Measurements from ENCODE around the gene AGAP2. TPM values are rescaled to one million over a fixed set of nuclear protein-coding genes. Genes with fewer than 3 reads are reported as not detected.
"Not testable (repeated sequence)": the region's sequence is repeated elsewhere in the genome, so short reads cannot be mapped to it uniquely, and the experiment has no call there.

Gene AGAP2
- total RNA-seq, result 1 to 10 TPM; 1.8 to 2.2 TPM
- long read RNA-seq, donor 1, result 0 reads
- long read RNA-seq, donor 2, partial matches to known transcripts, result 1 of 1 reads
- long read RNA-seq, donor 2, other reads (novel, unspliced or antisense), result 0 of 1 reads

DNA sequence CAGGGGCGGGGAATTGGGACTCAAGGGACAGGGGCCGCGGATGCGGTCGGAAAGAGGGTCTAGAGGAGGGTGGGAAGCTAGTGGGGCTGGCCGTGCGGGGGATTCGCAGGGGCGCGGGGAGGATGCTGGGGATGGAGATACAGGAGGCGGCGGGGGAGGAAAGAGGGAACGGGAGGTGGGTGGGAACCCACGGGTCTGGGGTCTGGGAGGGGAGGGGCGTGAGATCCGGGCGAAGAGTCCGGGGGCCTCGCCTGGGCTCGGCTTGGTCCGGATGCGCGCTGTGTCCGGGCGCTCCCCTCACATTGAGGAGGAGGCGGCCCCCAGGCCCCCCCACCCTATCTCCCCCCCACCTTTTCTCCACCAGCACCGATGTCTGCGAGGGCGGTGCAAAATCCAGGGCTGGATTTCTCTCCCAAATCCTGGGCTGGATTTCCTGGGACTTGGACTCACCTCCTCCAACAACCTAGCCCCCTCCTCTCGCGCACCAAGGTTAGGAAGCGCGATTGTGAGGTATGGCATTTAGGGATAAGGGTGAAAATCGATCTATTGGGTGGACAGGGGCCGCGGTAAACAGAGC is at the start of gene AGAP2:
Gene AGAP2, minus strand, starts transcription at position 82 of the 577 bp plus-strand sequence. CDS start 496 bp downstream, outside the sequence.
- no peak for DNase-seq (ENCODE audit: low spot score)
- intact Hi-C loops (cut with DNase I), result no loop called here

DNA sequence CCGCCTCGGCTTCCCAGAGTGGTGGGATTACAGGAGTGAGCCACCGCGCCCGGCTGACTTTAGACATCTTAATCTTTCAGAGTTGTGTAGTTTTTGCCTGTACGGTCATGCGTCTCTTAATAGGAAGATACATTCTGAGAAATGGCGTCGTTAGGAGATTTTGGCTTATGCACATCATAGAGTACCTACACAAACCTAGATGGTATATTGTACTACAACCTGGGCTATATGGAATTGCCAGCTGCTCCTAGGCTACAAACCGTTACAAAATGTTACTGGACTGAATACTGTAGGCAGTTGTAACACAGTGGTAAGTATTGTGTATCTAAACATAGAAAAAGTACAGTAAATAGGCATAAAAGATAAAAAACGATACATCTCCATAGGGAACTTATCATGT is 45.3 kb upstream of the AGAP2 start:
- DNase-seq (ENCODE audit: low spot score), result no peak
- intact Hi-C loops (cut with DNase I), result no loop called here

DNA sequence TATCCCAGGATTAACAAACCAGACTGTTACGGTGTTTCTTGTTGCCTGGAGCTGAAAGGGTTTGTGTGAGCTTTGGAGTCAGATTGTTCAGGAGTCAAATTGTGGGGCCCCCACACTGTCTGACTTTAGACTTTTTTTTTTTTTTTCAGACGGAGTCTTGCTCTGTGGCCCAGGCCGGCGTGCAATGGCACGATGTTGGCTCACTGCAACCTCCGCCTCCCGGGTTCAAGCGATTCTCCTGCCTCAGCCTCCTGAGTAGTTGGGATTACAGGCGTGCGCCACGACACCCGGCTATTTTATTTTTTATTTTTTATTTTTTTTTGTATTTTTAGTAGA is 44.9 kb upstream of the AGAP2 start:
- intact Hi-C loops (cut with DNase I), result no loop called here
- DNase-seq (ENCODE audit: low spot score), result no peak

DNA sequence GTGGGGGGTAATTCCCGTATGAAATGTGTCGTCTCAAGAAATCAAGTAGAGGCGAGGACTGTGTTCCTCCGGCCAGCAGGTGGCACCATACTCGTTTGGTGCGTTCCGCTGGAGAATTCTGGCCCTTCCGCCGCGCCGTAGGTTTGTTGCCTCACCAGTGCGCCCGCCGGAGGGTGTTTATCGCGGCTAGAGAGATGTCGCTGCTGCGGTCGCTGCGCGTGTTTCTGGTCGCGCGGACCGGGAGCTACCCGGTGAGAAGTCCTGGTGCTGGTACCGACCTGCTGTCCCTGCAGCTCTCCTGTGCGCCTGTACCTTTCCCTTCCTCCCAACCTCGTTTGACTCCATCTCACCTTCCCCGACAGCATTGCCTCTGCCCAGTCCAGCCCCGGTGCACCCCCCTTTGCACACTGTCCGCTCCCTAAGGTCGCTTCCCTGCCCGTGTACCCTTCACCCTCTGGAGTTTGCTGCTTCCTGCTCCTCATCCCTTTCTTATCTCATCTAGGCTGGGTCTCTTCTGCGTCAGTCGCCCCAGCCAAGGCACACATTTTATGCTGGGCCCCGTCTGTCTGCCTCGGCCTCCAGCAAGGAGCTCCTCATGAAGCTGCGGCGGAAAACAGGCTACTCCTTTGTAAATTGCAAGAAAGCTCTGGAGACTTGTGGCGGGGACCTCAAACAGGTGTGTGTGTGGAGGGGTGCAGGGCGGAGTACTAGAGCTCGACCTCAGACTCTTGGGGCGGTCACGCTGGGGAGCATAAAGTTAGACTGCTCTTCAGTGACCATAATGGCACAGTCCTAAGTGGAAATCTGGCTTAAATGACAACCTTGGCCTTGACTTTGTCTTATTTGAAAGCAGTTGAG is 44.3 kb upstream of the AGAP2 start, which contains the start of gene TSFM:
Gene TSFM, plus strand, starts transcription at position 180 of the 858 bp plus-strand sequence. Its CDS starts 15 bp downstream, at position 195.
- intact Hi-C loops (cut with DNase I), result no loop called here

DNA sequence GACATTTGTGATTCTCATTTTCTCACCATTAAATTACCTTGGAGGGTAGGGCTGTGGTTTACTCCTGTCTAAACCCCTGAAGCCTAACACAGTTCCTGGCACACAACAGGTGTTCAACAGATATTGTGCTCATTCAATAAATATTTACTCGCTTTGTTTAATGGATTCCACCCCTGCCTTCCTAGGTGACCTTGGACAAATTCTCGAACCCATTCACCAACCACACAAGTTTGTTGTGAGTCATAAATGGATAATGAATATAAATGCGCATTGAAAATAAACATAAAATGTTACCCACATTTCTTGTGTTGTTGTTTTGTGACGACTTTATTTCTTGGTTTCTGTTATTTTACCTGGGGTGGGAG is 43.7 kb upstream of the AGAP2 start:
- intact Hi-C loops (cut with DNase I), result no loop called here
- no peak for DNase-seq (ENCODE audit: low spot score)

More for the DNA sequence above, 44.3 kb upstream of the AGAP2 start, which contains the start of gene TSFM:
- DNase-seq (ENCODE audit: low spot score), result peak; percentile 99

DNA sequence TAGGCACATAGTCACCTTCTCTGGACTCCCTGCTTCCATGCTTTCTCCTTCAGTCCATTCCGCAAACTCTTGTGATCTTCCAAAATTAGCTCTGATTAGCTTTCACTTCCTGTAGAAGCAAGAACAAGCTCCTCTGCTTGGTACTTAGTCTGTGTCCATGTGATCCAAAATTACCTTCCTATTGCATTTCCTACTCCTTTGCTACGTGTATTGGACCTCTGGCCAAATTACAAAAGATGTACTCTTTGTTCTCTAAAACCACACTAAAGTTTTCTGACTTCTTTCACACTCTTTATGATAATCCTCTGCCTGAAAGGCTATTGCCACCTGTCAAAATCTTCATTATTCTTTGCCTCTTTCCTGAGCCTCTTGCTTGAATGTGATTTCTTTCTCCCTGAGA is 43.3 kb upstream of the AGAP2 start:
- intact Hi-C loops (cut with DNase I), result no loop called here
- DNase-seq (ENCODE audit: low spot score), result no peak

DNA sequence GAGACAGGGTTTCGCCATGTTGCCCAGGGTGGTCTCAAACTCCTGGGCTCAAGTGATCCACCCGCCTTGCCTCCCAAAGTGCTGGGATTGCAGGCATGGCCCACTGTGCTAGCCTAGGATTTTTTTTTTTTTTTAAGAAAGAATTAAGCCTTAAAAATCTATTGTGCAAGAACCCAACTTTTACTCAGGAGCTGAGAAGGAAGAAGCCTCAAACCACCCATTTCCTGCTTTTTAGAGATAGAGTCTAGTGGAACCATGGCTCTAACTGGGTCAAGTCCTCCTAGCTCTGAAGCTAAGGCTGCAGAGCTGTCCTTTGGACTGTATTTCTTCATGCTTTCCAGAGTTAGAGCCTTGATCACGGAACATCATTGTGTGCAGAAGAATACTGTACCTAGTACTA is 42.7 kb upstream of the AGAP2 start:
- DNase-seq (ENCODE audit: low spot score), result no peak
- intact Hi-C loops (cut with DNase I), result no loop called here

DNA sequence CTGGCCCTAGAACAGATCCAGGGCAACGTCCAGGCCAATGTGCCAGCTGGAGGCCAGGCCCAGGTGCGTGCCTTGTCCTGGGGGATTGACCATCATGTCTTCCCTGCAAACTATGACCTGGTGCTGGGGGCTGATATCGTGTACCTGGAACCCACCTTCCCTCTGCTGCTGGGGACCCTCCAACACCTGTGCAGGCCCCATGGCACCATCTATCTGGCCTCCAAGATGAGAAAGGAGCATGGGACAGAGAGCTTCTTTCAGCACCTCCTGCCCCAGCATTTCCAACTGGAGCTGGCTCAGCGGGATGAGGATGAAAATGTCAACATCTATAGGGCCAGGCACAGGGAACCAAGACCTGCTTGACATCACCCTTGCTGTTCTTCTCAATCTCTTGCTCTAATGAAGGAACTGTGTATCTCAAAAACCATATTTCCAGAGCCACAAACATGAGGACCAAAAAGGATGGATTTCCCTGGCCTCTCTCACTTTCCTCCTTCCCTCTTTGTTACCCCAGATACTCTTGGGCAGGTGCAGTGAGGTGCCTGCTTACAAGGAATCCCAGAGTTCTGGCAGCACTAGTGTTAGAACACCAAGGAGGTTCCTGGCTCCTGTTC is 41.8 kb upstream of the AGAP2 start:
- intact Hi-C loops (cut with DNase I), result no loop called here
- no peak for DNase-seq (ENCODE audit: low spot score)

DNA sequence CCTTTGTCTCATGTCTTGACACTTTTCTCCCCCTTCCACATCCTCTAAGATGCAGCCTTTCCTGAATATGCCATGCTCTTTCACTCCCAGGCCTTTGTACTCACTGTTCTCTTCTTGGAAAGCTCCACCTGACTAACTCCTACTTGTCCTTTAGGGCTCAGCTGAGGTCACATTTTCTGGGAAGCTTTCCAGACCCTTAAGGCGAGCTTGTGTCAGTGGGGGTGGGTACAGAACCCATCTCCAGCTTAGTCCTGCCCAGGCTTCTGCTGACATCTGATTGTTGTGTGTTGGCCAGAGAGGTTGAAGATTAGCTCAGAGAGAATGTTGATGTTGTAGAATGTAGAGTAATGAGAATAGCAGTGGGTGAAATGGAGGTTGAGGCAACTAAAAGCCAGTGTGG is 41.2 kb upstream of the AGAP2 start:
- no peak for DNase-seq (ENCODE audit: low spot score)
- intact Hi-C loops (cut with DNase I), result no loop called here

DNA sequence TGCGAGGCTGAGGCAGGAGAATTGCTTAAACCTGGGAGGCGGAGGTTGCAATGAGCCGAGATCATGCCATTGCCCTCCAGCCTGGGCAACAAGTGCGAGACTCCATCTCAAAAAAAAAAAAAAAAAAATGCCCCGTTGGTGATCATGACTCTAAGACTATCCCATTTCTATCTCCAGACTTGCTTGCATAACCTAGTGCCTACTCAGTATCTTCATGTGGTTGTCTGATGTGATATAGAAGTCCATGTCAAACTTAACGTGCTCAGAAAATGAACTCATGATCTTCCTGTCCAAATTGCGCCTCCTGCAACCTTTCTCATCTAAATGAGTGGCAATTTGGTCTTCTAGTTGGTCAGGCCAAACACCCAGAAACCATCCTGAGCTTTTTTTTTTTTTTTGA is 39.4 kb upstream of the AGAP2 start:
- intact Hi-C loops (cut with DNase I), result no loop called here
- DNase-seq (ENCODE audit: low spot score), result no peak

DNA sequence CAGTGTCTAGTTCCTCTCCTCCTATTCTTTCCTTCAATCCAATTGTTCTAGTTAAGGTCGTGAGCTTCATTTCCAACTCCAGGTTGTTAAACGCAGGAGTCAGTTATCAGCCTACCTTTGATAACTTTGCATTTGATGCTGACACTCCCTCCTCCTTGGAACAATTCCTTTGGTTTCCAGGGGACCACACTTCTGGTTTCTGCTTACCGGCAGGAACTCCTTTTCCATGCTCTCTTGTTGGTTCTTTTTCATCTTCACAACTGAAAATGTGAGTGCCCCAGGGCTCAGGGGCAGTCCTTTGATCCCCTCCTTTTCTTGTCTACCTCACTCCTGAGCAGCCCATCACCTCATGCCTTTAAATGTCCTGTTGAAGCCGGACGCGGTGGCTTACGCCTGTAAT is 38.8 kb upstream of the AGAP2 start:
- intact Hi-C loops (cut with DNase I), result no loop called here
- DNase-seq (ENCODE audit: low spot score), result no peak

DNA sequence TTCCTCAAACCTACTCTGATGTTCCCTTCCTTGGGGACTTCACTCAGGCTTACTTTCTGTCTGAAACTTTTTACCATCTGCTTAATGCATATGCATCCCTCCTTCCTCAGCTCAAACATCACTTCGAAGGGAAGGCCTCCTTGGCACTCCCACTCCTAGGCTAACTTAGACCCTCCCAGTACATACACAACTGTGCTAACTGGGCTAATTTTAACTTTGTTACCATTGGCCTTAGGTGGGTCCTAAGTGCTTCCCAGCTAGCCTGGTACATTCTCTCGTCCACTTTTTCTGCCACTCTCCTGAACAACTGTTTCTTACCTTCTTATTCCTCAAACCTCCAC is 37.7 kb upstream of the AGAP2 start:
- intact Hi-C loops (cut with DNase I), result no loop called here
- no peak for DNase-seq (ENCODE audit: low spot score)

DNA sequence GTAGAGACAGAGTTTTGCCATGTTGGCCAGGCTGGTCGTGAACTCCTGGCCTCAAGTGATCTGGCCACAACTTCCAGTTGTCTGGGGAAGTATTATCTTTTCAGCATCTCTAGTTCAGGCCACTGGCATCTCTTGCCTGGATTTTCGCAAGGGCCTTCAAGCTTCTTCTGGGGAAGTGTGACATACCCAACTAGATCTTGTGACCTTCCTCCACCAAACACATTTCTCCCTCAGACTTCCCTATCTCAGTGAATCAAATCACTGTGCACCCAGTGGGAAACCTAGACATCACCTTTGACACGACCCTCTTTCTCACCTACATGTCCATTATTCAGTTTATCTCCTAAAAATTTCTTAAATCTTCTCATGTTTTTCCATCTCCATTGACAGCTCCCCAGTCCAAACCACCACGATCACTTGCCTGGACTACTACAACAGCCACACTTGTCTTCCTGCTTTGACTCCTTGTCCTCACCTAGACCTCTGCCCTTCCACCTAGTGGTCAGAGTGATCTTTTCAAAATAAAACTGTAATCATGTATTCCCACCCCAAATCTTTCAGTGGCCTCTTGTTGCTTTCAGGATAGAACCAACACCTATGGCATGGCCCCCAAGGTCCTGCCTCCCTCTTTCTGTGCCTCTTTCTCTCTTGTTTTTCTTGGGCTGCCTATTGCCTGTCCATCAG is 37.2 kb upstream of the AGAP2 start:
- intact Hi-C loops (cut with DNase I), result no loop called here
- DNase-seq (ENCODE audit: low spot score), result no peak

DNA sequence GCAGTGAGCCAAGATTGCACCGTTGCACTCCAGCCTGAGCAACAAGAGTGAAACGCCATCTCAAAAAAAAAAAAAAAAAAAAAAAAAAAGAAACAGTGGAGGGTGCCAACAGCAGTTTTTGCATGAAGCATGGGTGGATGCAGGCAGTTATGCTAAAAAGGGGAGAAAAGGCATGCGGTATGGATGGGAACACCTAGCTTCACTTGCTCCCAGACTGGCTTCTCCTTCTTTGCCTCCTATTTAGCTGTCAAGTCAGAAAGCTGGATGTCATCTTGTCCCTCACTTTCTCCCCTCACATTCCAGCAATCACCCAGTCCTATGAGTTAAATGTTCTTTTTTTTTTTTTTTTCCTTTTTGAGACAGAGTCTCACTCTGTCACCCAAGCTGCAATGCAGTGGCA is 36.5 kb upstream of the AGAP2 start:
- intact Hi-C loops (cut with DNase I), result no loop called here
- DNase-seq (ENCODE audit: low spot score), result no peak

DNA sequence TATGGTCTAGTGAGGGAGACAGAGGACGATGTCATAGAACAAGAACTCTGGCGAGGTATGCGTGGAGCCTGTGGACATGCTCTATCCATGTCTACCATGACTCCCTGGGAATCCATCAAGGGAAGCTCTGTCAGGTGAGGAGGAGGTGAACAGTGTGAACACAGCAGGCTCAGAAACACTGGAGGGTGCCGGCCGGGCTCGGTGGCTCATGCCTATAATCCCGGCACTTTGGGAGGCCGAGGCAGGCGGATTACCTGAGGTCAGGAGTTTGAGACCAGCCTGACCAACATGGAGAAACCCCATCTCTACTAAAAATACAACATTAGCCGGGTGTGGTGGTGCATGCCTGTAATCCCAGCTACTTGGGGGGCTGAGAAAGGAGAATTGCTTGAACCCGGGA is 36.1 kb upstream of the AGAP2 start:
- intact Hi-C loops (cut with DNase I); DNase-seq (ENCODE audit: low spot score): not testable (repeated sequence)

DNA sequence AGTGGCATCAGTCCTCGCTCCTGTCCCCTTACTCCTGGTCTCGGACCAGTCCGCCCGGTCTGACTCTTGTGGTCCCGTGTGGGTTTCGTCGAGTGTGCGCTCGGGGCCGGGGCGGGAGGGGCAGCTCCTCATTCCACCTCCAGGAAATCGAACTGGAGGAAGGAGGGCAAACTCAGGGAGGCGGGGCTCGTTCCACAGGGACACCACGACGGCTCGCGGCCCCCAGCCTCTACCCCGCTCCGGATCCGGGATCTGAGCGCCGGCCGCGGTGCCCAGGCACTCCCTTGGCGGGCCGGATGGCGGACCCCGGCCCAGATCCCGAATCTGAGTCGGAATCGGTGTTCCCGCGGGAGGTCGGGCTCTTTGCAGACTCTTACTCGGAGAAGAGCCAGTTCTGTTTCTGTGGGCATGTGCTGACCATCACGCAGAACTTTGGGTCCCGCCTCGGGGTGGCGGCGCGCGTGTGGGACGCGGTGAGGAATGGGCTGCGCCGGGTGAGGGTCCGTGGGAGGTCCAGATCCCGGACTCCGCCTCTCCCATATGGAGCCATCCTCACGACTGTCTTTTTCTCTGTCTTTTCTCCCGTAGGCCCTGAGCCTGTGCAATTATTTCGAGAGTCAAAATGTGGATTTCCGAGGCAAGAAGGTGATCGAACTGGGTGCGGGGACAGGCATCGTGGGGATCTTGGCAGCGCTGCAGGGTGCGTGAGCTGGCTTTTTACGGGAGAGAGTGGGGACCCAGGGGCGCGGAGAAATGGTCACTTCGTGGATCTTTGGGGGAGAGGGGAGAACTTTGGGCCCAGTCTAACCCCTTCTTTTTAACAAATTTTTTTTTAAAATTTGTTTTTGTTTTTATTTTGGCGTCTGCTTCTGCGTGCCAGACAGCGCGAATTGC is 34.1 kb upstream of the AGAP2 start, which contains the start of gene EEF1AKMT3:
Gene EEF1AKMT3, plus strand, starts transcription at position 186 of the 894 bp plus-strand sequence. Its CDS starts 111 bp downstream, at position 297.
- intact Hi-C loops (cut with DNase I), result no loop called here
- peak; percentile 90 for DNase-seq (ENCODE audit: low spot score)

DNA sequence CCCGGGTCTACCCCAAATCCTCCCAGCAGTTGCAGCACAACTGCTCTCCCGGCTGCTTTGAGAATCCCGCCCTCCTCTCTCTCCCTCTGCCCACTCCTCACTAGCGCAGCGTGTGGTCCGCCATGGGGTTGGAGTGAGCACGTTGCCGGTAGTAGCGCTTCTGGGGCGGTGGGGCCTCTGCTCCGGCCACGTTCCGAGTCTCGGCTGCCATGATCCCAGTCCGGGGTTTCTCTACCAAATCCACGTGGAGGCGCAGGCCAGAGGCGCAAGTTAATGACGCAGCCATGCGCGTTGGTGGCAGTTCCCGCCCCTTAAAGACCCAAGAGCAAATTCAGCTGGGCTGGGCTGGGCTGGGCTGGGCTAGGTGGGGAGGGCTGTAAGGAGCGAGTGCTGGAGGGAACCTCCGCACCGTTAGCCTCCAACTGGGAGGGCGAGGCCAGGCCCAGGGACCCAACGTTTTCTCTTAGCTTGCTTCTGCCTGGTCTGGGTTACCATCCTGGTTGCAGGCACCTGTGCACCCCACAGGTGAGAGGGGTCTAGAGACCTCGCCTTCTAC is 33.4 kb upstream of the AGAP2 start, which contains the start of gene METTL1:
Gene METTL1, minus strand, starts transcription at position 233 of the 556 bp plus-strand sequence. Its CDS starts 22 bp downstream, at position 211.
- peak; percentile 99 for DNase-seq (ENCODE audit: low spot score)
- intact Hi-C loops (cut with DNase I), result no loop called here

DNA sequence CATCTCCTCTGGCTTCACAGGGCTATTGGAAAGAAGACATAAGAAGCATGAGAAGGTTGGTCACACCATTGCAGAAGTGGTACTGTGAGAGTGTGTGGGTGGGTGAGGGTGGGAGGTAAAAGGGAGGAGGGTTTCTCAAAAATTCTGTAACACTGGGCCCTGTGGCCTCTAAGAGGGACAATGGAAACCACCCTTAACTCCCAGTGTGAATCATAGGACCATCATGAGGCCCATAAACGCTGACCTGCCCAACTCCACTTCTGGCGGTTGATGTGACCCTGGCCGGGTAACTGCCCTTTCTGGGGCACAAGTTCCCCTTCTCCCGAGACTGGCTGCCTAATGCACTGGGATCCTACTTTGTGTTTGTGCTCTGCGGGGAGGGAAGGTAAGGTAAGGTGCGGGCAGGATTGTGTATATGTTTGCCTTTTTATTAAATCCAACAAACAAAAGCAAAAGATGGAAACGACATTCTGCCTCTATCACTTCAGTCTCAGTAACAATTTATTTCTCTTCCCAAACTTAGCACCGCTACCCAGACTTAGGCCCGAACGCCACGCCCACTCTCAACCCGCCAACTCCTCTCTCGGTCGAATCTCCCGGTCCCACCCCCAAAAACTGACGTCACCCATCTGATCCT is 32.8 kb upstream of the AGAP2 start:
- DNase-seq (ENCODE audit: low spot score), result peak; percentile 97
- intact Hi-C loops (cut with DNase I), result no loop called here
